VCaP (cell line): ENCODE data around the gene CDH4.

Source experiments
- H3K27ac ChIP-seq: fragments of 450-650 bp; 2 replicates; pipeline ENCODE4 v1.5.1; 2017
- TF ChIP-seq, protein P1 (sequence below): fragments of 450-650 bp; conservative IDR thresholded peaks from 2 replicates; pipeline ENCODE4 v1.5.1; 2017; ENCODE audit warnings: mild to moderate bottlenecking, moderate library complexity

CDH4 gene

DNA sequence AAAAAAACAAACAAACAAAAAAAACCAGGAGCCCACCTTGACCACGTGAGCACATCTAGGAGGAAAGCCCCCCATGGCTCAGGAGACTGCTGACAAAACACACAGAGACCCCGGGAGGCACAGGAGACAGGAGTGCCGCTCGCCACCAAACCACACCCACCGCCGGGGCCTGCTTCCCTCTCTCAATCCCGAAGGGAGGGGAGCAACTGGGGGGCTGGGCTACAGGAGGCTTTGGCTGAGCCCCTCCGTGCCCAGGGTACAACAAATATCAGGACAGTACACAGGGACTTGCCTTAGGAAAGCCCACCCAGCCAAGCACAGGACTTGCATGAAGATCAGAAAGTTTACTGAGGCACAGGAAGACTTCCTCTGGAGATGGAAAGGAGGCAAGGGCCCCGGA is 711.1 kb downstream of the CDH4 start:
- H3K27ac ChIP-seq = no peak overlapping the region
- TF ChIP-seq, protein P1, sequence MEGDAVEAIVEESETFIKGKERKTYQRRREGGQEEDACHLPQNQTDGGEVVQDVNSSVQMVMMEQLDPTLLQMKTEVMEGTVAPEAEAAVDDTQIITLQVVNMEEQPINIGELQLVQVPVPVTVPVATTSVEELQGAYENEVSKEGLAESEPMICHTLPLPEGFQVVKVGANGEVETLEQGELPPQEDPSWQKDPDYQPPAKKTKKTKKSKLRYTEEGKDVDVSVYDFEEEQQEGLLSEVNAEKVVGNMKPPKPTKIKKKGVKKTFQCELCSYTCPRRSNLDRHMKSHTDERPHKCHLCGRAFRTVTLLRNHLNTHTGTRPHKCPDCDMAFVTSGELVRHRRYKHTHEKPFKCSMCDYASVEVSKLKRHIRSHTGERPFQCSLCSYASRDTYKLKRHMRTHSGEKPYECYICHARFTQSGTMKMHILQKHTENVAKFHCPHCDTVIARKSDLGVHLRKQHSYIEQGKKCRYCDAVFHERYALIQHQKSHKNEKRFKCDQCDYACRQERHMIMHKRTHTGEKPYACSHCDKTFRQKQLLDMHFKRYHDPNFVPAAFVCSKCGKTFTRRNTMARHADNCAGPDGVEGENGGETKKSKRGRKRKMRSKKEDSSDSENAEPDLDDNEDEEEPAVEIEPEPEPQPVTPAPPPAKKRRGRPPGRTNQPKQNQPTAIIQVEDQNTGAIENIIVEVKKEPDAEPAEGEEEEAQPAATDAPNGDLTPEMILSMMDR = no peak

DNA sequence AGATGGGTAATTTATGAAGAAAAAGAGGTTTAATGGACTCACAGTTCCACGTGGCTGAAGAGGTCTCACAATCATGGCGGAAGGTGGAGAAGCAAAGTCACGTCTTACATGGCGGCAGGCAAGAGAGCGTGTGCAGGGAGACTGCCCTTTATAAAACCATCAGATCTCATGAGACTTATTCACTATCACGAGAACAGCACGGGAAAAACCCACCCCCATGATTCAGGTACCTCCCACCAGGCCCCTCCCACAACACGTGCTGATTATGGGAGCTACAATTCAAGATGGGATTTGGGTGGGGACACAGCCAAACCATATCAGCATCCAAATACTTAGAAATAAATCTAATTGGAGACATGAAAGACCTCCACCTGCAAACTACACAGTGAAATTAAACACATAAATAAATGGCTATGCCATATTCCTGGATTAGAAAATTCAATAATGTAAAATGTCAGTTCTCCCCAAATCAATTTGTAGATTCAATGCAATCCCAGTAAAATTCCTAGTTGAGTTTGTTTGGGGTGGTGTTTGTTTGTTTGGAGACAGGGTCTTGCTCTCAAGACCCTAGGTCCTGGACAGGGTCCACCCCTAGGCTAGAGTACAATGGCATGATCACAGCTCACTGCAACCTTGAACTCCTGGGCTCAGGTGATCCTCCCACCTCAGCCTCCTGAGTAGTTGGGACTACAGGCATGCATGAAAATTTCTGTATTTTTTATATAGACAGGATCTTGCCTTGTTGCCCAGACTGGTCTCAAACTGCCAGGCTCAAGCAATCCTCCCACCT is 712.0 kb downstream of the CDH4 start:
- TF ChIP-seq, protein P1 = no peak
- H3K27ac ChIP-seq = no peak overlapping the region

DNA sequence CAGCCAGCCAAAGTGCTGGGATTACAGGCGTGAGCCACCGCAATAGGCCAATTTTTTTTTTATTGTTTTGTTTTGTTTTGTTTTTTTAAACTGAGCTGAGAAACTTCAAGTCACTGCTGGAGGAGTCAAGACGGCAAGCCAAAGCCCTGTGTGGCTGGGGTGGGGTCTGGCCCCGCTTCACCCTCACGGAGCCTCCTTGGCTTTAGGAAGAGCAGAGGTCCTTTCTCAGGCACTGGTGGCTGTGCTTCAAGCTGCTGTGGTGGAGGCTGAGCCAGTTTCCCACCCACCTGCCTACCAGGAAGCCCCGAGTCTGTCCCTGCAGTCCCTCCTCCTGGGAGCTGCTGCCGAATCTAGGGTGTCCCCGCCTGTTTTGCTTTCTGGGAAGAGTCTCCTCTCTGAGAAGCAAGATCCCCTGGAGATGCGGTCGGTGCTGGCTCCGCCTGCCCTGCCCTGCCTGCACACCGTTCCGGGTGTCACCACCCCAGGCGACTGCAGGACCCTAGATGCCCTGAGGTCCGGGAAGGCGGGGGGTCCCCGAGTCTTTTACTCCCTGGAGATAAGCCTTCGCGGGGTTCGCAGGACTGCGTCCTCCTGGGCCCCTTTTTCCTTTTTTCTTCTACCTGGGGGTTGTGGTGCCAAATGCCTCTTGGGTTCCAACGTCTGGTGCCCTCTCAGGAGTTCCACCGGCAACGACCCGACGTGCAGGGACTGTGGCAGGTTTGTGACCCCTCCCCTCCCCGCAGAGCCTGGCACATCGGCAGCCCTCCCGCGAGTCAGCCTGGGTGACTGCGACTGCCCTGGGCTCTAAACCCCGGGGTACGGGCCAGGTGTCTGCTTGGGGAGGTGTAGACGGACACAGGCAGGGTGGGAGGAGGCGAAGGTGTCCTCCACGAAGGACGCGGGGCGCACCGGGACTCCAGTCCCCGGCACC is 712.9 kb downstream of the CDH4 start:
- TF ChIP-seq, protein P1 = no peak
- H3K27ac ChIP-seq = no peak overlapping the region

DNA sequence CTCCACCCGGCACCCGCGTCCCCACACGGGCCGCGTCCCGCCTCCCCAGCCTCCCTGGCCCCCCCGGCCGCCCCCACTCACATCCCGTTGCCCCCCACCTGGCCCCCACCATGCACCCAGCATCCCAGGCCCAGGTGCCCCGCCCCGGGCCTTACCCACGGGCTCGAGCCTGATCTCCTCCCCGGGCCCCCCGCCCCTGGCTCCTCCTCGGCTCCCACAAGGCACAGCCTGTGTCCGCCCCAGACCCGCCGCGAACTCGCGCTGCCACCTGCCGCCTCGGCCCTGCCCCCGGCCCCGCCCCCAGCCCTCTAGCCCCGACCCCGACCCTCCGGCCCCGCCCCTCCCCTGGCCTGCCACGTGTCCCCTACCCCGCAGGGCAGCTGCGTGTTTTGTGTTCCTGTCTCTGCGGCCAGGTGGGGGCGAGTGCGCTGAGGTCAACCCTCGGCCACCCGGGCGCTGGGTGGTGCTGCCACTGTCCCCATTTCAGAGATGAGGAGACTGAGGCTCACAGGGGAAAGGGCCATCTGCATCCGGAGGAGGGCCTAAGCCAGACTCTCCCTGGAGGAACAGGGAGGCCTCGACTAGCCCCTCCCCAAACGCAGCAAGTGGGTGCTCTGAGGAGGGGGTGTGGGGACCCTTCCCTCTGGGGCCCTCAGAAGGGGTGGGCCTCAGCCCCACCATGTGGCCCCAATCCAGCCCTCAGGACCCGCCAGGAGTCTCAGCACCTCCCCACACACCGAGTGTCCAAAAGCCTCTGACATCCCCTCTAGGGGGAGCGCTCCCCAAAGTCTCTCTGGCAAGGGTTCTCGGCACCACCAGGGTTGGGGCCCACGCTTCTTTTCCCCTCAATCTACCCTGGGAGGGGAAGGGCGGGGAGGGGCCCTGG is 713.8 kb downstream of the CDH4 start:
- TF ChIP-seq, protein P1 = no peak

DNA sequence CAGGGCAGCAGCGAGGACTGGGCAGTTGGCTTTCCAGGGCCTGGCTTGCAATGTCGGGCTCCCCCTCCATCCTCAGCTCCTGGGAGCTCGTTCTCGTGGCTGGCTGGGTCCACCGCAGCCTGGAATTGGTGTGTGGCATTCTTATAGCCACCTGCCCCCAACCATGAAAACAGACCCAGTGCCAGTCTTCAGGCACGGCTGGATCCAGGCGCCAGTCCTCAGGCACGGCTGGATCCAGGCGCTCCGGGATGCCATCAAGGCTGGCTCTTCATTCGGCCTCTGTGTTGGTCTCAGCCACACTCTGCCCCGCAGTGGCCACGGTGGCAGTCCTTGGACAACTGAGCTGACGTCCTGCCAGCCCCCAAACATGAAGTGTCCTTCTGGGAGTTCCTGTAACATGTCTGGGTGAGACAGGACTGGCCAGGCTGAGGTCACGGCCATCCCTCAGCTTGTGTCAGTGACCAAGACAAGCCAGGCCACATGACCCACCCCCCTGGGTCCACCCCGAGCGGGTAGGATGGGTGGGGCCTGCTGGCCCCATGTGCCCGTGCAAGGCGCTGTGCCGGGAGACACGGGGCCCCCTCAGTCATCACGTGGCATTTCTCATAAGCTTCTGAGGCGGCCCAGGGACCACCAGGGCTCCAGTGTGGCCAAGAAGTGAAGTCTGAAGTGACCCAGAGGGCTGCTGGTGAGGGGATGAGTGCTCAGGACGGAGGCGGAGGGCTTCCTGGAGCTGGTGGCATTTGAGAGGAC is 714.6 kb downstream of the CDH4 start:
- no peak overlapping the region for H3K27ac ChIP-seq
- TF ChIP-seq, protein P1 = no peak

More for the DNA sequence above, 713.8 kb downstream of the CDH4 start:
- no peak overlapping the region for H3K27ac ChIP-seq

DNA sequence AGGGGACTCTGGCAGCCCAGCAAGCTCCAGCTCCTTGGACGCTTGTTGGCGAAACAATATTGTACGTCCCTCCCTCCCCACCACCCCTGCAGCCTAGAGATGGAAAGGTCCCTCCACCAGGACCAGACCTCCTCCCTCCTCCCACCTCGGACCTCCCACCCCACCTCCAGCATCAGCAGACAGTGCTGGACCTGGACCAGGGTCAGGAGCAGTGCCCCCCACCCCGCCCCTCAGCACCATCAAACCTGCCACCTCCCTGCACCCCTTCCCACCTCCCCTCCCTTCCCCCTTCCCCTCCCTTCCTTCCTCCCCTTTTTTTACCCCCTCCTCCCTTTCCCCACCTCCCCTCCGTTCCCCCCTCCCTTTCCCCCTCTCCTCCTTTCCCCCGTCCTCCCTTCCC is 715.2 kb downstream of the CDH4 start:
- TF ChIP-seq, protein P1 = no peak
- no peak overlapping the region for H3K27ac ChIP-seq
